ENCODE results near the gene SHKBP1.
A peak's percentile ranks its signal among the peaks of the same experiment; 100 is the strongest.
"Not testable (repeated sequence)": the region's sequence is repeated elsewhere in the genome, so short reads cannot be mapped to it uniquely, and the experiment has no call there.

Gene SHKBP1

DNA sequence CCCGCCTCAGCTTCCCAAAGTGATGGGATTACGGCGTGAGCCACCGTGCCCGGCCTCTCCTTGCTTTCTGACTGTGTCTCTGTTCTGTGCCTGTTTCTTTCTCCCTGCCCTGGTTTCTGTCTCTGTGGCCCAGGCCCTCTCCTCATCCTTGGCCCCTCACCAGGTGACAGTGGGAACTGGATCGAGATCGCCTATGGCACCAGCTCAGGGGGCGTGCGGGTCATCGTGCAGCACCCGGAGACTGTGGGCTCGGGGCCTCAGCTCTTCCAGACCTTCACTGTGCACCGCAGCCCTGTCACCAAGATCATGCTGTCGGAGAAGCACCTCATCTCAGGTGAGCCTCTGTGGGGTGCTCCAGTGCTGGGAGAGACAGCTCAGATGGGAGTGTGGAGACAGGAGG is 9.9 kb downstream of the SHKBP1 start:
- no peak for DNase-seq

DNA sequence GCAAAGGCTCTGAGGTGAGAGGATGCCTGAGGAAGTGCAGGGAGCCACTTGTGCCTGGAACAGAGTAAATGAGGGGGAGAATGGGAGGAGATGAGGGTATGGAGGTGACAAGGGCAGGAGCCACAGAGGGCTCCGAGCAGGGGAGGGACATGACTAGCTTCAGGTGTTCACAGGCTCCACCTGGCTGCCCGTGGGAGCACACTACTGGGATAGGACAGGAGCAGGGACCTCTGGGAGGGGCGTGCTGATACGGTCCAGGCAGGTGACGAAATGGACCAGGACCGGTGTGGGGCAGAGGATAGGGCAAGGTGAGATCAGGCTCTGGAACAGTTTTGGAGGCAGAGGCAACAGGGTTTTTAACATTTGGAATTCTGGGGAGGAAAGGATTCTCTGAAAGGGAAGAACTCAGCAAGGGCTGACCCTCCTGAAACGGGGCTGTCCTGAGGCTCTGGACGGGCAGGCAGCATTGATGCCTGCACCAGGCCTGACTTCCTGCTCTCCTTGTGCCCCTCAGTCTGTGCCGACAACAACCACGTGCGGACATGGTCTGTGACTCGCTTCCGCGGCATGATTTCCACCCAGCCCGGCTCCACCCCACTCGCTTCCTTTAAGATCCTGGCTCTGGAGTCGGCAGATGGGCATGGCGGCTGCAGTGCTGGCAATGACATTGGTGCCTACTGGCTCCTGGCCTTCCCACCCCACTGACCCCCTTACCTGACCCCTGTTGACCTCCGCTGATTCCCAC is 11.6 kb downstream of the SHKBP1 start:
- DNase-seq: no peak

DNA sequence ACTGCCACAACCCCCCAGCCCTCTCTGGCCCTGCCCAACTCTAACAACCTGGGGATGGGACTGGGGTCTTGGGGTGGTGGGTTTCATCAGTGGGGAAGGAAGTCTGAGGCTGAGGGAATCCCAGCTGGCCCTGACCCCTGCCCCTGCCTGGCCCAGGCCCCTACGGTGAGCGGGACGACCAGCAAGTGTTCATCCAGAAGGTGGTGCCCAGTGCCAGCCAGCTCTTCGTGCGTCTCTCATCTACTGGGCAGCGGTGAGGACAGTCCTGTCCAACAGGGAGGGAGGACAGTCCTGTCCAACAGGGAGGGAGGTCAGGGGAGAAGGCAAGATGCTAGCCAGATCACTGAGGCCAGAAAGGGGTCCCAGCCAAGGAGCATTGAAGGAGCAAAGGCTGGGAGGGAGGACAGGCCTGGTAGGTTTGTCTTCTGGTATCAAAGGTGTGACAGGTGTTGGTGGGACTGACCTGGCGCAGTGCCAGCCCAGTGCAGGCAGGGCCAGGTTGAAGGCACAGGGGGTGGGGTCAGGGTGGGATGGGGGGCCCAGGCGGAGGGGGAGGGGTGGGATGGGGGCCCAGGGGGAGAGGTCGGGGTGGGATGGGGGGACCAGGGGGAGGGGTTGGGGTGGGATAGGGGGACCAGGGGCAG is 12.4 kb downstream of the SHKBP1 start:
- no peak for DNase-seq

DNA sequence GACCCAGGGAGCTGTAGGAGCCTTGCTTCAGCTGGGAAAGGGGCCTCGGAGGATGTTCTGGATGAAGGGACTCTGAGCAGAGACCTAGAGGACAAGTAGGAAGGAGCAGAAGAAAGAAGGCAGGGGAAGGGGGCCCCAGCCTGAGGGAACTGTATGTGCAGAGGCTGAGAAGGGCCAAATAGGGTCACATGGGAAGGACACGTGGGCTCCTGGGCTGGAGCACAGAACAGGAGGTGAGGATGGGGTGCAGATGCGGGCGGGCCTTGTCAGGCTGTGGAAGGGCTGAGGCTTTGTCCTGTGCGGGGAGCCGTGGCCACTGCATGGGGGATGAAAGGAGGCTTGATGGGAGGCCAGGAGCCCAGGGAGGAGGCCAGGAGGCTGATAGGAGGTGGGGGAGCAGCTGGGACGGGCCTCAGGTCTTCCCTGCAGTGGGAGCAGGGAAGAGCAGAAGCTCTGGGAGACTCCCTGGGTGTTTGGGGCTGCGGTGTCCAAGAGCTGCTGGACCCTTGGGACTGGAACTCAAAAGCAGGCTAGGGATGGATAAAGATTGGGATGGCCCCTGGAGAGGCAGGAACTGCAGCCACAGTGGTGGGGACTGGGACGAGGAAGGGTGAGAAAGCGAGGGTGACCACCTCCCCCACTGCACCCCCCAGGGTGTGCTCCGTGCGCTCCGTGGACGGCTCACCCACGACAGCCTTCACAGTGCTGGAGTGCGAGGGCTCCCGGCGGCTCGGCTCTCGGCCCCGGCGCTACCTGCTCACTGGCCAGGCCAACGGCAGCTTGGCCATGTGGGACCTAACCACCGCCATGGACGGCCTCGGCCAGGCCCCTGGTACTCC is 13.1 kb downstream of the SHKBP1 start:
- no peak for DNase-seq

DNA sequence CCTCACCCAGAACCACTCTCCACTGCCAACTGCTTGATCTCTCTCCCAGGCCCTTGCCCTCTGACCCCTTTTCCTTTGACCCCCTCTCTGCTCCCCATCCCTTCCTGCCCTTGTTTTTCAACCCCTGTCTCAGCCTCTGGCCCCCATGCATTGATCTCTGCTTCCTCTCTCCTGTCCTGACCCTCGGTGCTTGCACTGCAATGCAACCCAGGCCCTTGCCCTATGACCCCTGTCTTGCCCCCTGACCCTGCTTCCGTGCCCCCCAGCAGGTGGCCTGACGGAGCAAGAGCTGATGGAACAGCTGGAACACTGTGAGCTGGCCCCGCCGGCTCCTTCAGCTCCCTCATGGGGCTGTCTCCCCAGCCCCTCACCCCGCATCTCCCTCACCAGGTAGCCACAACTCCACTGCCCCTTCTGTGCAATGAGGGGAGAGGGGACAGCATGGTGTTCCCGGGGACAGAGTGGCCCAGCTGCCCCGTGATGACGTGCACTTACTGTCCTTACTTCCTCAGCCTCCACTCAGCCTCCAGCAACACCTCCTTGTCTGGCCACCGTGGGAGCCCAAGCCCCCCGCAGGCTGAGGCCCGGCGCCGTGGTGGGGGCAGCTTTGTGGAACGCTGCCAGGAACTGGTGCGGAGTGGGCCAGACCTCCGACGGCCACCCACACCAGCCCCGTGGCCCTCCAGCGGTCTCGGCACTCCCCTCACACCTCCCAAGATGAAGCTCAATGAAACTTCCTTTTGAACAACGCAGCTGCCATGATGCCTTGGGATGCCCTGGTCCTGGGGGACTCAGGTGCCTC is 14.0 kb downstream of the SHKBP1 start:
- DNase-seq: no peak

DNA sequence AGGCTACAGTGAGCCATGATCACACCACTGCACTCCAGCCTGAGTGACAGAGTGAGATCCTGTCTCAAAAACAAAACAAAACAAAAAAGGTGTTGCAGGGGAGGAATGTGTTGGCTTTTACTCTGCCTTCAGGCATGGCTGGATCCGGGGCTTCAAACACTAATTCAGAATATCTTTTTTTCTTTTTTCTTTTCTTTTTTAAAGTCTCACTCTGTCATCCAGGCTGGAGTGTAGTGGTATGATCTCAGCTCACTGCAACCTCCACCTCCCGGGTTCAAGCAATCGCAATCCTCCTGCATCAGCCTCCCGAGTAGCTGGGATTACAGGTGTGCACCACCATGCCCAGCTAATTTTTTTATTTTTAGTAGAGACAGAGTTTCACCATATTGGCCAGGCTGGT is 15.1 kb downstream of the SHKBP1 start:
- not testable (repeated sequence) for DNase-seq

DNA sequence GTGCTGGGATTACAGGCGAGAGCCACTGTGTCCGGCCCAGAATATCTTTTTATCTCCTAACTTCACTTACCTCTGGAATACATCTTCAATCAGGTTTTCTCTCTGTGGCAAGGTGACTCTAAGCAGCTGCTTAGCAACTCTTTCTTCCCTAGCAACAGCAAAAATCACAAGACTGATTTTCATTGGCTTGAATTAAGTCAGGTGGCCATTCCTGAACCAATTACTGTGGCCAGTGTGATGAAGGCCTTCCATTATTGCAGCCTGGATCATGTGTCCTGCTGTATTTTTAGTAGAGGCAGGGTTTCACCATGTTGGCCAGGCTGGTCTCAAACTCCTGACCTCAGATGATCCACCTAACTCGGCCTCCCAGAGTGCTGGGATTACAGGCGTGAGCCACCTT is 15.5 kb downstream of the SHKBP1 start:
- DNase-seq: no peak

DNA sequence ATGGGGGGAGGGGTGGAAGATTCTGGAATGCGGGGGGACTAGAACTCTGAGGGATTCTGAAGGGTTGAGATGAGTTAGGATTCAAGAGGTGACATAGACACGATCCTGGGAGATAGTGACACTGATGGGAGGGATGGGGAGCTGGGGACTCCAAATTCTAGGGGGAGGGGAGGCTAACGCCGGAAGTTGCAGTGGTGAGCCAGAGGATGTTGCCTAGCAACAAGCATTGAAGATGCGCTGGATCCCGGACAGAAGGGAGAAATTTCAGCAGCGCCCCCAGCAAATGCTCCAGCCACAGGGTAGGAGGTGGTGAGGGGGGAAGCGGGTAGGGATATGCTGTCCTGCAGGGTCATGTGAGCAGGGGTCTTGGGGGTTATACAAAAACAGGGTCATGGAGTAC is 17.6 kb downstream of the SHKBP1 start:
- DNase-seq: no peak

DNA sequence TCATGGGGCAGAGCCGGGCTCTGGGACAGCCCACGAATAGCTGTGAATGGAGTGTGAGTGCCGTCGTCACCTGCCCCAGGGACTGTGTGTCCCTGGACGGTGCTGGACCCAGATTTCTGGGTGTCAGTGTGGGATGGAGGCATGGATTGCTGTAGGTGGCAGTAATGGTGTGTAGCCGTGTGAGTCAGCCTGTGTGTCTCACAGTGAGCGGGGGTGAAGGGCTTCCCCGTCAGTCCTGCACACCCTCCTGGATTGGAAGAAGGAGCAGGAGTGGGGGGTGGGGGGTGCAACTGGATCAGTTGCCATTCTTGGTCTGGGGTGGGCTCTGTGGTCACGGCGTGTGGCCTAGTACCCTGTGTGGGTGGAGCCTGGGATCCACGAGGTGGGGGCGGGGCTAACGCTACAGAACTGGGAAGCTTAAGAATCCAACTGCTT is 18.0 kb downstream of the SHKBP1 start:
- no peak for DNase-seq

DNA sequence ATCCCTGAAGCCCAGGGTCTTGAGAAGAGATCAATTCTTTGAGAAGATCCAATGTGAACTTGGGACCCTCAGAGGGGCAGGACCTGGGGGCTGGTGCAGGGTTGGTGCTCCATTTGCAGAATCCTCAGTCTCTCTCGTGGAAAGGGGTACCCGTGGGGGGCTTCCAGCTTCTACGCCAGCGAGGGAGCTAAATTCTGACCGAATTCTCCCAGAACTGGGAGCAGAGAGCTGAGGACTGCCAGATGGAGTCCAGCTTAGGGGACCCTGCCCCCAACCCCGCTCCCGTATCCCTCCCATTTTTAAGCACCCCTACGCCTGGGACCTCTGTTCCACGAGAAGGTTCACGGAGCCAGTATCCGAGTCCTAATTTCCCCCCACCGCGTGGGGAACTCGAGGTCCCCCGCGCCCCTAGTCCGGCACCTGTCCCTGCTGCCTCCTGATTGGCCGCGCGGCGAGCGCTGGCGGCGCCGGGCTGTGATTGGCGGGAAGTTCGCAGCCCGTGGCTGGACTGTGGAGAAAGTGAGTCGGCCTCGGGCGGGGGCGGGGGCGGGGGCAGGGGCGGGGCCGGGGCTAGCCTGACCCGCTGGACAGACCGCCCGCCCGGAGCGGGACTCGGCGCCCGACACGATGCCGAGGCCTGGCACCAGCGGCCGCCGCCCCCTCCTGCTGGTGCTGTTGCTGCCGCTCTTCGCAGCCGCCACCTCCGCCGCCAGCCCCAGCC is 20.1 kb downstream of the SHKBP1 start:
- DNase-seq: no peak

DNA sequence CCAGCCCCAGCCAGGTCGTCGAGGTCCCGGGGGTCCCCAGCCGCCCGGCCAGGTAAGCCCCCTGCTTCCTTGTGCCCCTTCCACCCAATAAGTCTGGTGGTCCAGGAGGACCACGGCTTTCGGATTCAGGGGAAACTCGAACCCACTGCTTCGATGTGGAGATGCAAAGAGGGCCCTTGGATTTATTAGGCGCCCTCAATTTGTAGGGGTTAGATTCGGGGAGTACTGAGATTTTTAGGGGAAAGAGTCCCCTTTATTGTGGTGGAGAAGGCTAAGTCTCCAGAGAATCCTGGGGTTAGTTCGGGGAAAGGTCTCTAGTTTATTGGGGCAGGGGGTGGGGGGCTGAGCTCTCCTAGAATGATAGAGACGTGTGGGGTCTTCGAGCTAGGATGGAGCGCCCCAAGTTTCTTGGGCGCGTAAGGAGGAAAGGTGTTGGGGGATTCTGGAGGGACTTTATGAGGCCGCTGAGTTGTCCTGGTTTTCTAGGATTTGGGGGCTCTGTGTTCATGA is 20.7 kb downstream of the SHKBP1 start:
- DNase-seq: no peak

DNA sequence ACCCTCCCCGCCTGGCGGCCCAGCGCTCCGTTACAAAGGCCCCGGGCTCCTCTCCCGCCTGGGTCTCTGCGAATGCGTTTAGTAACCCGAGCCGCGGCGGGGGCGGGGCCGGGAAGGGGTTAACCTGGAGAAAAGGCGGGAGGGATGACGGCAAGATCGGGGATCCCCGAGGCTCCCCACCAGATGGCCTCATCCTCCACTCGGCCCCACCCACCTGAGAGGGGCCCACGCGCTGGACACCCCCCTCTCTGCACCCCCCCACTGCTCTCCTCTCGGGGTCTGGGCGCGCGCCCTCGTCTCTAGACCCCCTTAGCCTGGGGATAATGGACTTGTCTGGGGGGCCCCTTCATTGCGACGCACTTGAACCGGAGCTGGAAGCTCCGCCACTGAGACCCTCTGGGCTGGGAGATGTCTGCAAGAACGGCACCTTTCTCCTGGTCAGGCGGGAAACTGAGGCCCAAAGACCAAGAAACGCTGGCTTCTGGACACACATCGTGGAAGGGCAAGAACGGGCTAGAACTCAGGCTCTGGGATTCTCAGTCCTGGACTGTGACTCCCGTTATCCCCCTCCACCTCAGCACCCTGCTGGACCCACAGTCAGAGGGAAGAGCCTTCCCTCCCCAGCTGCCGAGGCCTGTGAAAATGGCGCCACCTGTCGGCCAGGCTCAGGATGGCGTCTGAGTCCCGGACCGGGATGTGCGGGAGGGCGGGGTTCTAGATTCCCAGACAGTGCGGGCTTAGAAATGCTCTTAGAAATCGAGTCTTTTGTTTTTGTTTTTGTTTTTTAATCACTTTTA is 21.6 kb downstream of the SHKBP1 start:
- DNase-seq: peak; percentile 79

DNA sequence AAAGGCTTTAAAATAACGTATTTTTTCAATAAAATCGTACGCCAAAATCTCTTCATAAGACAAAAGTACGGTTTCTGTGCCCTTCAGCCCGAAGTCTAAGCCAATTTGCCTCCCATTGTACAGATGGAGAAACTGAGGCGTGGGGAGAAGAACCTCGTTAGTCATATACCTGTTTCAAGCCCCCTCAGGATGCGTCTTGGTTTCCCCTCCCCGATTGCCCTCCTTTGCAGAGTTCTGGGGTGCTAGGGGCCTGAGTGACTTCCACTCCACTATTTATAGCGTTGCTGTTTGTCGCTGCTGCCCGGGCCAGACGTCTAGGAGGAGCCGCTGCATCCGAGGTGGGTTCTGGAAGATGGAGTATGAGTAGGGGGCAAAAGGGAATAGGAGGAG is 22.2 kb downstream of the SHKBP1 start:
- no peak for DNase-seq

DNA sequence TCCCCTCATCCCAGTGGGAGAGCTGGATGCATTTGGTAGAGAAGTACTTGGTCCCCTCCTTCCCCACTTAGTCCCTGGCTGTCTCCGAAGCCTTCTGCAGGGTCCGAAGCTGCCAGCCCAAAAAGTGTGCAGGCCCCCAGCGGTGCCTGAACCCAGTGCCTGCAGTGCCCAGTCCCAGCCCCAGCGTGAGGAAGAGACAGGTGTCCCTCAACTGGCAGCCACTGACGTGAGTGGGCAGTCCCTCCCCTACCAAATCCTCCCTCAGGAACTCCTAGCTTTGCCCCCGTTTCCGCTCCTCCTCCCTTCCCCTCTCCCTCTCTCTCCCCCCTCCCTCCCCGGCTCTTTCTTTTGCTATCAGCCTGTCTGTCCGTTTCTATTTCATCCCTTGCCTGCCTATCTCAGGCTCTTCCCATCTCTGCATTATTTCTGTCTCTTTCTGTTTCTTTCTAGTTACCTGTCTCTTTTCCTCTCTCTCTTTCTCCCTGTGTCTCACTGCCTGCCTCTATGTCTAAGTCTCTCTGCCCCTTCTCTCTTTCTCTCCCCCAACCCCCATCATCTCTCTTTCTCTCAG is 22.7 kb downstream of the SHKBP1 start:
- no peak for DNase-seq

DNA sequence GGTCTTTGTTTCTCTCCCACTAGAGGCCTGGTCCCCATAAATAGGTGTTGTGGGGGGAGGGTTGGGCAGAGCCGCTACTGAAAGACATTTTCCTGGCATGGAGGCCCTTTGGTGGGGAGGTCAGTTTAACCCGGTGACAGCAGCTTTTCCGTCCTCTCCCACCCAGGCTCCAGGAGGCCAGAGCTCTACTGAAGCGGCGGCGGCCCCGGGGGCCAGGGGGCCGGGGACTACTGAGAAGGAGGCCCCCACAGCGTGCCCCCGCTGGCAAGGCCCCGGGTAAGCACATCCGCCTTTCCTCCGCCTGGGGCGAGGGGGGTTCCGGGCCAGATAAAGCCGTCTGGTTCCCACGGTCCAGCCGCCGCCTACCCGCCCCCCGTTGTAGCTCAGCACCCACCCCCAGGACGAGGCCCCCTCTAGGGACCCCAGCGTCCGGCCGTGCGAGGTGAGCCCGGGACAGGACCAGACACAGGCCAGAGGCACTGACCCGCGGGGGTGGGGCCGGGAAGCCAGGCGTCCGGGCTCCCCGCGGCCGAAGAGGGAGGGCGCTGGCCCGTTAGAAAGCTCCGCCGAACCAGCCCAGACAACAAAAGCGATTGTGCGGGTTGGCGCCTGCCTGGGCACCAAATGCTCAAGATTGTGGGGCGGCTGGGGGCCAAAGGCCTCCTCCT is 23.4 kb downstream of the SHKBP1 start:
- DNase-seq: no peak

DNA sequence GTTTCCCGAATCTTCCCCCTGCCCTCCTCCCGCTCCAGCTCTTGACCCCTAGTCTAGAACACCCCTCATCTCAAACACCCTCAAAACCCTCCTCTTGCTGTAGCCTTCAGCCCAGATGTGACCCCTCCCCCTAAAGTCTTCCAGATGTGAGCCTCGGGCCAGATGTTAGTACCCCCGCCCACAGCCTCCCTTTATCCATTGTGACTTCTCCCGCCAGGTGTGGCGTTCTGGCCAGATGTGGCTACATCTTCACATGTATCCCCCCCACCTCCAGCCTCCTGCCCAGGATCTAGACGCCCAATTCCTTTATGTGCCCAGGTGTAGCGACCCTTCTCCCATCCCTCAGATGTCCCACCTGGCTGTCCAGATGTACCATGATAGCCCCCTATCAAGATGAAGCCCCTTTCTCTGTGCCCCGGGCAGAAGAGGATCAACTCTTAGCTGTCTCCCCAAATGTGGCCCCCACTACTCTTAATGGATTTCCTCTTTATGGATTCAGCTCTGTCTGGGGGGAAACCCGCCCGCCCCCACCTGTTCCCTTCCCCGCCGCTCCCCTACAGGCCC is 24.0 kb downstream of the SHKBP1 start:
- no peak for DNase-seq

DNA sequence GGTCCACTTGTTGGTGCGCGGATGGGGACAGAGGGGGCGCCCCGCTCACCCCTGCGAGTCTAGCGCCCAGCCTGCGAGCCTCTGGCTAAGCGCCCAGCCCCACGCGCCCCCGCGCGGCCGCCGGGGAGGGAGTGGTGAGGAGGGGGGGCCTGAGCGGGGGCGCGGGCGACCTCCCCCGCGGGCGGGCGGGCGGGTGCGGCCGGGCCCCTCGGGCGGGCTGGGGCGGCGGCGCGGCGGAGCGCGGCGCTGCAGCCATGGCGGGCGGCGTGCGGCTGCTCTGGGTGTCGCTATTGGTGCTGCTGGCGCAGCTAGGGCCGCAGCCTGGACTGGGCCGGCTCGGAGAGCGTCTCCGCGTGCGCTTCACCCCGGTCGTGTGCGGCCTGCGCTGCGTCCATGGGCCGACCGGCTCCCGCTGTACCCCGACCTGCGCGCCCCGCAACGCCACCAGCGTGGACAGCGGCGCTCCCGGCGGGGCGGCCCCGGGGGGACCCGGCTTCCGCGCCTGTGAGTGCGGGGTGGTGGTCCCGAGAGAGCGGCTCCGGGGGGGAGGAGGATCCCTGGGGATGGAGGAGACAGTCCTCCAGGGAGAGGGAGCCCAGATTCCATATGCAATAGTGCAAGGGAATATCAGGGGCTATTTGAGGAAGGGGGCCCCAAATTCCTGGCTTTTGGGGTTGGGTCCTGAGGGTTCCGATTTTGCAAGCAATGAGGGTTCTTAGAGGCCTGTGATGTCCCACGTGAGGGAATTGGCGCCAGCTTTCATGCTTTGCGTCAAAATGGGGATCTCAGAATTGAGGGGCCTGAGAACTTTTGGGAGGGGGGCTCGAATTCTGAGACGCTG is 24.7 kb downstream of the SHKBP1 start, which contains the start of gene LTBP4:
Gene LTBP4, plus strand, starts transcription at position 236 of the 841 bp plus-strand sequence. Its CDS starts 19 bp downstream, at position 255.
- no peak for DNase-seq

DNA sequence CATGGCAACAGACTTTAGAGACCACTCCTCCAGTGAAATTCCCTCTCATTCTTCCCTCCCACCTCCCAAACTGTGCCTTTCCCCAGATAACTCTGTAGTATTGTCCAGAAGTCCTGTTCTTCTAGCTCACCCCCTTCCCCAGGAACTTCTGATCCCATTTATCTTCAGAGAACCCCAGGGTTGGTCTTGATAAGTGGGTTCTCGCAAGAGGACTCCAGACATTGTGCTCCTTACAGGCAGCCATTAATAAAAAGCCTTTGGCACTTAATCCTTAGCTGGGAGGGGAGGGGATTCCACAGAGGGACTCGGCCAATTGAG is 26.4 kb downstream of the SHKBP1 start:
- no peak for DNase-seq

Measured in effector CD8-positive, alpha-beta T cell (primary cell).